SK-N-MC (cell line): ENCODE data around the gene GRIK2.

Experiments used
- DNase-seq: peaks from one replicate; pipeline ENCODE4 v3.0.0-alpha.2; 2011; ENCODE audit warnings: low read depth, low spot score
- H3K27ac ChIP-seq: fragments of 200-600 bp; sonication (generic); 2 replicates; pipeline ENCODE4 v1.5.1; 2016; ENCODE audit warnings: mixed run types
- H3K36me3 ChIP-seq: fragments of 200-600 bp; sonication (generic); 2 replicates; pipeline ENCODE4 v1.6.1; 2017; ENCODE audit warnings: antibody characterized with exemption, low read length, mixed read lengths; ENCODE audit not compliant: insufficient read depth
- H3K4me3 ChIP-seq: fragments of 200-600 bp; sonication (generic); 2 replicates; pipeline ENCODE4 v1.5.1; 2016
- H3K9ac ChIP-seq: fragments of 200-600 bp; sonication (generic); 2 replicates; pipeline ENCODE4 v1.8.0; 2017; ENCODE audit warnings: mixed run types, mixed read lengths; ENCODE audit not compliant: insufficient read length
- H3K9me3 ChIP-seq: fragments of 200-600 bp; sonication (generic); 2 replicates; pipeline ENCODE4 v1.6.1; 2017; ENCODE audit warnings: low read depth, mild to moderate bottlenecking, antibody characterized with exemption, low read length, moderate library complexity, mixed read lengths
- EZH2 ChIP-seq: fragments of 200-600 bp; sonication (generic); IDR thresholded peaks from one replicate; pipeline ENCODE4 v1.6.1; 2017; ENCODE audit warnings: antibody characterized with exemption
- FOXP2 ChIP-seq: optimal IDR thresholded peaks from 2 replicates; pipeline ENCODE3; 2011; ENCODE audit warnings: mild to moderate bottlenecking, moderate library complexity; ENCODE audit not compliant: insufficient read depth; ENCODE audit errors: extremely low read length, control extremely low read depth
- POLR2AphosphoS5 ChIP-seq: IDR thresholded peaks from 2 replicates; pipeline ENCODE4 v1.6.1; 2012; ENCODE audit warnings: mild to moderate bottlenecking, low read depth, low read length, borderline replicate concordance

Gene GRIK2

GRCh38 chr6:101840100-101840499 lies 446.6 kb downstream of the GRIK2 start:
- Histone ChIP-seq H3K36me3 (no peaks in the 10 kb centered on the region), H3K9ac (no peak overlapping the region), H3K9me3 (no peaks in the 10 kb centered on the region), H3K27ac (no peak overlapping the region), H3K4me3 (no peak overlapping the region)
- DNase-seq, result no peak
- TF ChIP-seq EZH2, result no peak
- TF ChIP-seq POLR2AphosphoS5, result no peak

DNA sequence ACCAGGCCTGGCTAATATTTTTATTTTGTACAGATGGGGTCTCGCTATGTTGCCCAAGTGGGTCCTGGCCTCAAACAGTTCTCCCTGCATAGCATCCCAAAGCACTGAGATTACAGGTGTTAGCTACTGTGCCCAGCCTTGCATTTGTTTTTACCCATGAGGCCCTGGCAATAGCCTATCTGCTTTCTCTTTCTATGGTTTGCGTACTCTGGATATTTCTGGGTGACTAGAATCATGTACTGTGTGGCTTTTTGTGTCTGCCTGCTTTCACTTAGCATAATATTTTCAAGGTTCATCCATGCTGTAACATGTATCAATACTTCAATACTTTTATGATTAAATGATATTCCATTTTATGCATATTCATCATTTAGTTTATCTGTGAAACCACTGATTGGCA lies 451.7 kb downstream of the GRIK2 start:
- Histone ChIP-seq H3K36me3 (no peaks in the 10 kb centered on the region), H3K9me3 (no peaks in the 10 kb centered on the region), H3K9ac (no peak overlapping the region), H3K27ac (no peak overlapping the region), H3K4me3 (no peak overlapping the region)
- no peak for DNase-seq
- TF ChIP-seq FOXP2, result no peak
- TF ChIP-seq POLR2AphosphoS5, result no peak
- no peak for TF ChIP-seq EZH2

DNA sequence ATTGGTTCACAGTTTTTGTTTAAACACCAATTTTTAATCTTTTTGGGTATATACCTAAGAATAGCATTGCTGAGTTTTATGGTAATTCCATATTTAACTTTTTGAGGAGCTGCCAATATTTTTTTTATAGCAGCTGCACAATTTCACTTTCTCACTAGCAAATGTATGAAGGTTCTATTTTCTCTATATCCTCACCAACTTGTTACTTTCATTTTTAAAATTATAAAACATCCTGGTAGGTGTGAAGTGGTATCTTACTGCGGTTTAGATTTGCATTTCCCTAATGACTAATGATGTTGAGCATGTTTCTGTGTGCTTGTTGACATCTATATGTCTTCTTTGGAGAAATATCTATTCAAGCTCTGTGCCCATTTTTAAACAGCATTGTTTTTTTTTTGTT lies 452.1 kb downstream of the GRIK2 start:
- TF ChIP-seq EZH2 (no peak), FOXP2 (no peak)
- no peak overlapping the region for H3K27ac ChIP-seq
- H3K9ac ChIP-seq, result no peak overlapping the region
- H3K9me3 ChIP-seq, result no peaks in the 10 kb centered on the region
- no peak for DNase-seq
- no peaks in the 10 kb centered on the region for H3K36me3 ChIP-seq
- H3K4me3 ChIP-seq, result no peak overlapping the region

- DNase-seq, result no peak
- Histone ChIP-seq H3K4me3 (no peak overlapping the region), H3K9ac (no peak overlapping the region), H3K9me3 (no peaks in the 10 kb centered on the region), H3K27ac (no peak overlapping the region), H3K36me3 (no peaks in the 10 kb centered on the region)
- TF ChIP-seq POLR2AphosphoS5 (no peak), EZH2 (no peak), FOXP2 (no peak)
Observed at GRCh38 chr6:101847690-101848089, 454.2 kb downstream of the GRIK2 start.

DNA sequence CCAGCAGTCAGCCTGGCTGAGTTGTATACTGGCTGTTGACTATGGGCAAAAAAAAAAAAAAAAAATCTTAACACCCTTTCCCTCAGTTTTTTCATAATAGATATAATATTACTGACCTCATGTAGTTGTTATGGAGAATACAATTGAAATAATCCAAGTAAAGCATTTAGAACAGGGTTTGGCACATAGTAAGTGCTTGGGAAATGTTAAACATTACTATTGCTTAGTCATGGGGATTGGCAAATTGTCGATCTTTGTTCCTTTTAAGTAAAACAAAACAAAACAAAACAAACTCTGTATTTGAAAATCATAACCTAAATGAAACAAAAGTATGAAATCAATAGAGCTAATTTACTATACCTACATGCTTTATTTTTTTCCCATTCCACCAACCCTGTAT lies 458.4 kb downstream of the GRIK2 start:
- no peak for TF ChIP-seq POLR2AphosphoS5
- no peak for TF ChIP-seq EZH2
- TF ChIP-seq FOXP2, result no peak
- Histone ChIP-seq H3K4me3 (no peak overlapping the region), H3K9me3 (no peaks in the 10 kb centered on the region), H3K36me3 (no peaks in the 10 kb centered on the region), H3K27ac (no peak overlapping the region), H3K9ac (no peak overlapping the region)
- DNase-seq, result no peak

- no peak for DNase-seq
- TF ChIP-seq FOXP2 (no peak), EZH2 (no peak), POLR2AphosphoS5 (no peak)
Observed at GRCh38 chr6:101853231-101854085, 459.9 kb downstream of the GRIK2 start.

GRCh38 chr6:101876431-101876830 lies 482.9 kb downstream of the GRIK2 start:
- H3K36me3 ChIP-seq, result no peaks in the 10 kb centered on the region
- H3K9ac ChIP-seq, result no peak overlapping the region
- no peak overlapping the region for H3K4me3 ChIP-seq
- no peak for DNase-seq
- TF ChIP-seq EZH2, result no peak
- no peak for TF ChIP-seq FOXP2
- TF ChIP-seq POLR2AphosphoS5, result no peak
- no peaks in the 10 kb centered on the region; the same call in 1 of the 2 replicates for H3K9me3 ChIP-seq
- no peak overlapping the region for H3K27ac ChIP-seq

More at GRCh38 chr6:101853231-101854085, 459.9 kb downstream of the GRIK2 start:
- Histone ChIP-seq H3K9ac (no peak overlapping the region), H3K9me3 (no peaks in the 10 kb centered on the region), H3K4me3 (no peak overlapping the region), H3K27ac (no peak overlapping the region), H3K36me3 (no peaks in the 10 kb centered on the region)

GRCh38 chr6:101878554-101879276 lies 485.2 kb downstream of the GRIK2 start:
- TF ChIP-seq EZH2 (no peak), POLR2AphosphoS5 (no peak), FOXP2 (no peak)
- no peaks in the 10 kb centered on the region for H3K9me3 ChIP-seq
- no peak overlapping the region for H3K4me3 ChIP-seq
- no peak overlapping the region for H3K27ac ChIP-seq
- H3K36me3 ChIP-seq, result no peaks in the 10 kb centered on the region
- no peak overlapping the region for H3K9ac ChIP-seq
- DNase-seq, result no peak
